SK-N-SH treated with all-trans-retinoic acid at 6 μM for 48 hours (cell line): ENCODE measurements around the gene PRICKLE1.

Experiments
- ATAC-seq: fragments of 200-7000 bp; cut with Tn5 transposase; 3 replicates; pipeline ENCODE4 v1.9.1; 2020; ENCODE audit warnings: mild to moderate bottlenecking, moderate library complexity
- ARNTL ChIP-seq: fragments of 450-650 bp; formaldehyde crosslinking; IDR thresholded peaks from 2 replicates; pipeline ENCODE4 v1.5.0; 2020; ENCODE audit warnings: low read depth, mild to moderate bottlenecking, moderate library complexity, borderline replicate concordance
- BACH2 ChIP-seq: fragments of 250-450 bp; sonication (Bioruptor Pico); IDR thresholded peaks from 2 replicates; pipeline ENCODE4 v1.9.0; 2021; ENCODE audit warnings: mild to moderate bottlenecking, borderline replicate concordance
- CREB5 ChIP-seq: fragments of 250-450 bp; sonication (Bioruptor Pico); IDR thresholded peaks from 2 replicates; pipeline ENCODE4 v1.5.1; 2020; ENCODE audit warnings: low read depth, mild to moderate bottlenecking, moderate library complexity
- CSDC2 ChIP-seq: fragments of 250-450 bp; sonication (Bioruptor Pico); IDR thresholded peaks from 2 replicates; pipeline ENCODE4 v1.5.0; 2020; ENCODE audit warnings: mild to moderate bottlenecking, moderate library complexity
- ESRRG ChIP-seq: fragments of 250-450 bp; sonication (Bioruptor Pico); IDR thresholded peaks from 2 replicates; pipeline ENCODE4 v1.6.1; 2021; ENCODE audit warnings: mild to moderate bottlenecking
- GLIS3 ChIP-seq: fragments of 250-450 bp; sonication (Bioruptor Pico); IDR thresholded peaks from 2 replicates; pipeline ENCODE4 v1.5.0; 2020; ENCODE audit warnings: mild to moderate bottlenecking, moderate library complexity
- ISL1 ChIP-seq: fragments of 250-450 bp; sonication (Bioruptor Pico); IDR thresholded peaks from 2 replicates; pipeline ENCODE4 v2.1.2; 2022; ENCODE audit warnings: mild to moderate bottlenecking, moderate library complexity
- OSR1 ChIP-seq: fragments of 250-450 bp; sonication (Bioruptor Pico); IDR thresholded peaks from 2 replicates; pipeline ENCODE4 v1.8.0; 2022; ENCODE audit warnings: moderate library complexity, mild to moderate bottlenecking, inconsistent platforms
- PATZ1 ChIP-seq: fragments of 250-450 bp; sonication (Bioruptor Pico); IDR thresholded peaks from 2 replicates; pipeline ENCODE4 v1.8.0; 2020; ENCODE audit warnings: mild to moderate bottlenecking, moderate library complexity, borderline replicate concordance
- POU6F1 ChIP-seq: fragments of 250-450 bp; sonication (Bioruptor Pico); IDR thresholded peaks from 2 replicates; pipeline ENCODE4 v1.8.0; 2021; ENCODE audit warnings: low read depth, mild to moderate bottlenecking, moderate library complexity, borderline replicate concordance
- PPARA ChIP-seq: fragments of 250-450 bp; sonication (Bioruptor Pico); IDR thresholded peaks from 2 replicates; pipeline ENCODE4 v1.5.0; 2020; ENCODE audit warnings: mild to moderate bottlenecking, borderline replicate concordance
- RARB ChIP-seq: fragments of 250-450 bp; sonication (Bioruptor Pico); IDR thresholded peaks from 2 replicates; pipeline ENCODE4 v1.8.0; 2021; ENCODE audit warnings: mild to moderate bottlenecking, moderate library complexity
- SNAI2 ChIP-seq: fragments of 250-450 bp; sonication (Bioruptor Pico); IDR thresholded peaks from 2 replicates; pipeline ENCODE4 v1.5.0; 2020; ENCODE audit warnings: mild to moderate bottlenecking, moderate library complexity
- TSHZ2 ChIP-seq: fragments of 250-450 bp; sonication (Bioruptor Pico); IDR thresholded peaks from 2 replicates; pipeline ENCODE4 v1.5.0; 2020; ENCODE audit warnings: mild to moderate bottlenecking, moderate library complexity
- ZC3H10 ChIP-seq: fragments of 250-450 bp; sonication (Bioruptor Pico); IDR thresholded peaks from 2 replicates; pipeline ENCODE4 v1.5.1; 2021; ENCODE audit warnings: mild to moderate bottlenecking, moderate library complexity
- ZFP3 ChIP-seq: fragments of 250-450 bp; sonication (Bioruptor Pico); IDR thresholded peaks from 2 replicates; pipeline ENCODE4 v1.5.0; 2020; ENCODE audit warnings: mild to moderate bottlenecking, moderate library complexity
- ZFP30 ChIP-seq: fragments of 450-650 bp; formaldehyde crosslinking; IDR thresholded peaks from 2 replicates; pipeline ENCODE4 v1.5.0; 2022; ENCODE audit warnings: mild to moderate bottlenecking, moderate library complexity
- ZNF565 ChIP-seq: fragments of 450-650 bp; formaldehyde crosslinking; conservative IDR thresholded peaks from 2 replicates; pipeline ENCODE4 v1.5.0; 2020; ENCODE audit warnings: low read depth, mild to moderate bottlenecking, moderate library complexity
- ZNF70 ChIP-seq: fragments of 450-650 bp; formaldehyde crosslinking; IDR thresholded peaks from 2 replicates; pipeline ENCODE4 v1.5.0; 2020; ENCODE audit warnings: mild to moderate bottlenecking, moderate library complexity
- ZNF8 ChIP-seq: fragments of 450-650 bp; formaldehyde crosslinking; IDR thresholded peaks from 2 replicates; pipeline ENCODE4 v1.5.0; 2020; ENCODE audit warnings: mild to moderate bottlenecking, moderate library complexity

The PRICKLE1 gene

GRCh38 chr12:42498549-42499247 is 90.8 kb downstream of the PRICKLE1 start (continued):
- no peak for TF ChIP-seq CREB5
- no peak for TF ChIP-seq CSDC2 (CRISPR knock-in tag)
- TF ChIP-seq RARB (CRISPR knock-in tag): no peak
- TF ChIP-seq ESRRG (CRISPR knock-in tag): no peak

- no peak for TF ChIP-seq BACH2 (CRISPR knock-in tag)
- TF ChIP-seq PPARA (CRISPR knock-in tag): no peak
- no peak for TF ChIP-seq ARNTL (CRISPR knock-in tag)
- no peak for TF ChIP-seq ZFP30 (CRISPR knock-in tag)
- no peak for TF ChIP-seq GLIS3 (CRISPR knock-in tag)
- no peak for TF ChIP-seq PATZ1
- no peak for TF ChIP-seq CREB5
- TF ChIP-seq ZFP3 (CRISPR knock-in tag): no peak
- no peak for TF ChIP-seq ZNF8 (CRISPR knock-in tag)
- no peak for ATAC-seq
Measured at GRCh38 chr12:42496886-42497285, 92.7 kb downstream of the PRICKLE1 start.

GRCh38 chr12:42495244-42495643 is 94.3 kb downstream of the PRICKLE1 start:
- no peak for ATAC-seq
- TF ChIP-seq PATZ1: no peak
- TF ChIP-seq ISL1: no peak
- no peak for TF ChIP-seq ZNF70 (CRISPR knock-in tag)
- no peak for TF ChIP-seq GLIS3 (CRISPR knock-in tag)
- TF ChIP-seq ARNTL (CRISPR knock-in tag): no peak
- no peak for TF ChIP-seq SNAI2 (CRISPR knock-in tag)
- no peak for TF ChIP-seq RARB (CRISPR knock-in tag)
- no peak for TF ChIP-seq ZNF565 (CRISPR knock-in tag)
- TF ChIP-seq BACH2 (CRISPR knock-in tag): no peak
- TF ChIP-seq PPARA (CRISPR knock-in tag): no peak
- TF ChIP-seq OSR1 (CRISPR knock-in tag): no peak
- no peak for TF ChIP-seq CSDC2 (CRISPR knock-in tag)
- TF ChIP-seq ZC3H10 (CRISPR knock-in tag): no peak
- no peak for TF ChIP-seq ZFP30 (CRISPR knock-in tag)
- no peak for TF ChIP-seq ZFP3 (CRISPR knock-in tag)
- no peak for TF ChIP-seq POU6F1 (CRISPR knock-in tag)
- no peak for TF ChIP-seq ZNF8 (CRISPR knock-in tag)
- no peak for TF ChIP-seq CREB5
- TF ChIP-seq TSHZ2: no peak
